ENCODE results near the gene VN1R5. TPM values are rescaled to one million over a fixed set of nuclear protein-coding genes. Genes with fewer than 3 reads are reported as not detected.
A peak's percentile ranks its signal among the peaks of the same experiment; 100 is the strongest.

VN1R5 gene
- total and polyA plus RNA-seq, 9 of the 15 experiments (the other 6 are each of a cell fraction or from before 2014, with no cell fraction given): not detected

- TF ChIP-seq RCOR1 (IDR thresholded peaks at IDR 0.05; ENCODE audit: borderline replicate concordance in 1 of 2, low read depth in 2 of 2, low read length in 2 of 2): peak; percentile 33 to 79; a peak in 3 of 4 replicates
- no peak for TF ChIP-seq E2F8 (IDR thresholded peaks at IDR 0.05; ENCODE audit: low read depth, partially characterized antibody)
- no peak for TF ChIP-seq NKRF (IDR thresholded peaks at IDR 0.05; ENCODE audit: borderline replicate concordance)
- TF ChIP-seq CBX2 (IDR thresholded peaks at IDR 0.05; ENCODE audit: insufficient read depth, low read length, poor library complexity, severe bottlenecking): no peak
- TF ChIP-seq THRA (IDR thresholded peaks at IDR 0.05): no peak
- TF ChIP-seq ZFP36 (IDR thresholded peaks at IDR 0.05; ENCODE audit: low read depth, low read length, partially characterized antibody): no peak
- TF ChIP-seq GATAD2A (IDR thresholded peaks at IDR 0.05): no peak
- no peak for TF ChIP-seq RFX1 (IDR thresholded peaks at IDR 0.05)
- TF ChIP-seq POLR2AphosphoS2 (IDR thresholded peaks at IDR 0.05; ENCODE audit: low read length): no peak
- TF ChIP-seq ZNF24 (IDR thresholded peaks at IDR 0.05): no peak
- no peak for TF ChIP-seq WHSC1 (IDR thresholded peaks at IDR 0.05; ENCODE audit: low read length)
- TF ChIP-seq MNT (conservative IDR thresholded peaks at IDR 0.05): 0 out of 4 replicates have a peak, but pooled peaks of 1 of the 2 experiments have one; percentile 16
- TF ChIP-seq PCBP2 (IDR thresholded peaks at IDR 0.05; ENCODE audit: low read depth, low read length, poor library complexity, severe bottlenecking): no peak
- TF ChIP-seq, protein P1, sequence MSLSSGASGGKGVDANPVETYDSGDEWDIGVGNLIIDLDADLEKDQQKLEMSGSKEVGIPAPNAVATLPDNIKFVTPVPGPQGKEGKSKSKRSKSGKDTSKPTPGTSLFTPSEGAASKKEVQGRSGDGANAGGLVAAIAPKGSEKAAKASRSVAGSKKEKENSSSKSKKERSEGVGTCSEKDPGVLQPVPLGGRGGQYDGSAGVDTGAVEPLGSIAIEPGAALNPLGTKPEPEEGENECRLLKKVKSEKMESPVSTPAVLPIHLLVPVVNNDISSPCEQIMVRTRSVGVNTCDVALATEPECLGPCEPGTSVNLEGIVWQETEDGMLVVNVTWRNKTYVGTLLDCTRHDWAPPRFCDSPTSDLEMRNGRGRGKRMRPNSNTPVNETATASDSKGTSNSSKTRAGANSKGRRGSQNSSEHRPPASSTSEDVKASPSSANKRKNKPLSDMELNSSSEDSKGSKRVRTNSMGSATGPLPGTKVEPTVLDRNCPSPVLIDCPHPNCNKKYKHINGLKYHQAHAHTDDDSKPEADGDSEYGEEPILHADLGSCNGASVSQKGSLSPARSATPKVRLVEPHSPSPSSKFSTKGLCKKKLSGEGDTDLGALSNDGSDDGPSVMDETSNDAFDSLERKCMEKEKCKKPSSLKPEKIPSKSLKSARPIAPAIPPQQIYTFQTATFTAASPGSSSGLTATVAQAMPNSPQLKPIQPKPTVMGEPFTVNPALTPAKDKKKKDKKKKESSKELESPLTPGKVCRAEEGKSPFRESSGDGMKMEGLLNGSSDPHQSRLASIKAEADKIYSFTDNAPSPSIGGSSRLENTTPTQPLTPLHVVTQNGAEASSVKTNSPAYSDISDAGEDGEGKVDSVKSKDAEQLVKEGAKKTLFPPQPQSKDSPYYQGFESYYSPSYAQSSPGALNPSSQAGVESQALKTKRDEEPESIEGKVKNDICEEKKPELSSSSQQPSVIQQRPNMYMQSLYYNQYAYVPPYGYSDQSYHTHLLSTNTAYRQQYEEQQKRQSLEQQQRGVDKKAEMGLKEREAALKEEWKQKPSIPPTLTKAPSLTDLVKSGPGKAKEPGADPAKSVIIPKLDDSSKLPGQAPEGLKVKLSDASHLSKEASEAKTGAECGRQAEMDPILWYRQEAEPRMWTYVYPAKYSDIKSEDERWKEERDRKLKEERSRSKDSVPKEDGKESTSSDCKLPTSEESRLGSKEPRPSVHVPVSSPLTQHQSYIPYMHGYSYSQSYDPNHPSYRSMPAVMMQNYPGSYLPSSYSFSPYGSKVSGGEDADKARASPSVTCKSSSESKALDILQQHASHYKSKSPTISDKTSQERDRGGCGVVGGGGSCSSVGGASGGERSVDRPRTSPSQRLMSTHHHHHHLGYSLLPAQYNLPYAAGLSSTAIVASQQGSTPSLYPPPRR (CRISPR knock-in tag; IDR thresholded peaks at IDR 0.05; ENCODE audit: borderline replicate concordance): no peak
- no peak for TF ChIP-seq NFE2 (IDR thresholded peaks at IDR 0.05; ENCODE audit: low read depth)
- peak; percentile 86 for TF ChIP-seq ESRRA (IDR thresholded peaks at IDR 0.05; ENCODE audit: borderline replicate concordance, low read depth)
Measured at GRCh38 chr1:247209396-247209795, 46.5 kb upstream of the VN1R5 start (continued).

Measured in K562 (cell line).